Measurements from ENCODE around the gene ELAVL1.
"Not testable (repeated sequence)": the region's sequence is repeated elsewhere in the genome, so short reads cannot be mapped to it uniquely, and the experiment has no call there.

The ELAVL1 gene

GRCh38 chr19:7970716-7971448, 34.6 kb downstream of the ELAVL1 start:
- H3K36me3 Mint-ChIP-seq, result no peaks in the 10 kb centered on the region
- no peaks in the 10 kb centered on the region for H3K4me1 Mint-ChIP-seq
- no peak overlapping the region for H3K27ac Mint-ChIP-seq
- no peak overlapping the region for H3K4me3 Mint-ChIP-seq
- no peaks in the 10 kb centered on the region for H3K9me3 Mint-ChIP-seq
- H3K27me3 Mint-ChIP-seq, result no peaks in the 10 kb centered on the region

- H3K27me3 Mint-ChIP-seq, result no peaks in the 10 kb centered on the region
Observed at GRCh38 chr19:7969555-7969939, 35.9 kb downstream of the ELAVL1 start.

GRCh38 chr19:7968796-7969554, 36.5 kb downstream of the ELAVL1 start:
- H3K27ac Mint-ChIP-seq, result no peak overlapping the region
- H3K36me3 Mint-ChIP-seq, result peaks cover 4% of the 10 kb centered on the region
- no peak overlapping the region for H3K4me3 Mint-ChIP-seq
- H3K4me1 Mint-ChIP-seq, result no peaks in the 10 kb centered on the region
- no peaks in the 10 kb centered on the region for H3K9me3 Mint-ChIP-seq
- no peaks in the 10 kb centered on the region for H3K27me3 Mint-ChIP-seq

More at GRCh38 chr19:7969555-7969939, 35.9 kb downstream of the ELAVL1 start:
- H3K9me3 Mint-ChIP-seq, result no peaks in the 10 kb centered on the region
- no peaks in the 10 kb centered on the region for H3K4me1 Mint-ChIP-seq
- H3K27ac Mint-ChIP-seq, result no peak overlapping the region
- peaks cover 4% of the 10 kb centered on the region for H3K36me3 Mint-ChIP-seq
- no peak overlapping the region for H3K4me3 Mint-ChIP-seq

- Mint-ChIP-seq H3K36me3 (peaks cover 4% of the 10 kb centered on the region), H3K4me1 (no peaks in the 10 kb centered on the region), H3K4me3 (no peak overlapping the region), H3K27me3 (no peaks in the 10 kb centered on the region), H3K27ac (no peak overlapping the region), H3K9me3 (no peaks in the 10 kb centered on the region)
Observed at GRCh38 chr19:7968008-7968795, 37.2 kb downstream of the ELAVL1 start.

- Mint-ChIP-seq H3K4me1 (no peaks in the 10 kb centered on the region), H3K27me3 (no peaks in the 10 kb centered on the region), H3K36me3 (peaks cover 5% of the 10 kb centered on the region), H3K9me3 (no peaks in the 10 kb centered on the region), H3K4me3 (no peak overlapping the region), H3K27ac (peak overlapping the region; percentile 62)
Observed at GRCh38 chr19:7965921-7966665, 39.3 kb downstream of the ELAVL1 start.

GRCh38 chr19:7965259-7965841, 40.1 kb downstream of the ELAVL1 start:
- H3K4me1 Mint-ChIP-seq, result no peaks in the 10 kb centered on the region
- H3K27me3 Mint-ChIP-seq, result no peaks in the 10 kb centered on the region
- H3K27ac Mint-ChIP-seq, result no peak overlapping the region
- H3K9me3 Mint-ChIP-seq, result no peaks in the 10 kb centered on the region
- no peak overlapping the region for H3K4me3 Mint-ChIP-seq
- H3K36me3 Mint-ChIP-seq, result peaks cover 5% of the 10 kb centered on the region

GRCh38 chr19:7963566-7963965, 41.9 kb downstream of the ELAVL1 start:
- peaks cover 5% of the 10 kb centered on the region for H3K36me3 Mint-ChIP-seq
- no peaks in the 10 kb centered on the region for H3K9me3 Mint-ChIP-seq
- H3K4me3 Mint-ChIP-seq, result no peak overlapping the region
- no peaks in the 10 kb centered on the region for H3K27me3 Mint-ChIP-seq
- H3K4me1 Mint-ChIP-seq, result no peaks in the 10 kb centered on the region
- H3K27ac Mint-ChIP-seq, result no peak overlapping the region

GRCh38 chr19:7962644-7963268, 42.7 kb downstream of the ELAVL1 start:
- no peak overlapping the region for H3K4me3 Mint-ChIP-seq
- no peak overlapping the region for H3K27ac Mint-ChIP-seq
- H3K36me3 Mint-ChIP-seq, result peaks cover 5% of the 10 kb centered on the region
- H3K9me3 Mint-ChIP-seq, result no peaks in the 10 kb centered on the region
- no peaks in the 10 kb centered on the region for H3K4me1 Mint-ChIP-seq
- no peaks in the 10 kb centered on the region for H3K27me3 Mint-ChIP-seq

GRCh38 chr19:7961920-7962626, 43.4 kb downstream of the ELAVL1 start:
- H3K9me3 Mint-ChIP-seq, result no peaks in the 10 kb centered on the region
- no peaks in the 10 kb centered on the region for H3K4me1 Mint-ChIP-seq
- H3K4me3 Mint-ChIP-seq, result no peak overlapping the region
- H3K27me3 Mint-ChIP-seq, result no peaks in the 10 kb centered on the region
- peaks cover 5% of the 10 kb centered on the region for H3K36me3 Mint-ChIP-seq
- H3K27ac Mint-ChIP-seq, result no peak overlapping the region

GRCh38 chr19:7961082-7961481, 44.4 kb downstream of the ELAVL1 start:
- H3K36me3 Mint-ChIP-seq, H3K9me3 Mint-ChIP-seq, H3K4me1 Mint-ChIP-seq, H3K27ac Mint-ChIP-seq, H3K4me3 Mint-ChIP-seq, H3K27me3 Mint-ChIP-seq: not testable (repeated sequence)

- peaks cover 4% of the 10 kb centered on the region for H3K36me3 Mint-ChIP-seq
- H3K4me3 Mint-ChIP-seq, result no peak overlapping the region
- H3K4me1 Mint-ChIP-seq, result no peaks in the 10 kb centered on the region
- H3K9me3 Mint-ChIP-seq, result no peaks in the 10 kb centered on the region
- H3K27ac Mint-ChIP-seq, result peak overlapping the region; percentile 23
- no peaks in the 10 kb centered on the region for H3K27me3 Mint-ChIP-seq
Observed at GRCh38 chr19:7959211-7959610, 46.2 kb downstream of the ELAVL1 start.

- Mint-ChIP-seq H3K27ac (no peak overlapping the region), H3K36me3 (peaks cover 2% of the 10 kb centered on the region), H3K4me3 (no peak overlapping the region), H3K27me3 (no peaks in the 10 kb centered on the region), H3K9me3 (no peaks in the 10 kb centered on the region), H3K4me1 (no peaks in the 10 kb centered on the region)
Observed at GRCh38 chr19:7955696-7956095, 49.7 kb downstream of the ELAVL1 start.

- no peak overlapping the region for H3K27ac Mint-ChIP-seq
- no peaks in the 10 kb centered on the region for H3K9me3 Mint-ChIP-seq
- H3K36me3 Mint-ChIP-seq, result peaks cover 2% of the 10 kb centered on the region
- no peak overlapping the region for H3K4me3 Mint-ChIP-seq
- no peaks in the 10 kb centered on the region for H3K27me3 Mint-ChIP-seq
- H3K4me1 Mint-ChIP-seq, result no peaks in the 10 kb centered on the region
Observed at GRCh38 chr19:7953576-7953975, 51.9 kb downstream of the ELAVL1 start.

- peaks cover 2% of the 10 kb centered on the region for H3K36me3 Mint-ChIP-seq
- no peaks in the 10 kb centered on the region for H3K9me3 Mint-ChIP-seq
Observed at GRCh38 chr19:7953060-7953459, 52.4 kb downstream of the ELAVL1 start.

More at GRCh38 chr19:7953060-7953459, 52.4 kb downstream of the ELAVL1 start:
- Mint-ChIP-seq H3K4me1 (no peaks in the 10 kb centered on the region), H3K27ac (no peak overlapping the region), H3K4me3 (no peak overlapping the region), H3K27me3 (no peaks in the 10 kb centered on the region)

Measured in activated naive CD4-positive, alpha-beta T cell treated with anti-CD3 and anti-CD28 coated beads, Interleukin-2, amount 50 U/mL, for 24 hours (primary cell).